ENCODE data around the gene NAT14. TPM values are rescaled to one million over a fixed set of nuclear protein-coding genes. Genes with fewer than 3 reads are reported as not detected.

Gene NAT14
- polyA plus RNA-seq, 1 experiment, result 34.8 TPM

DNA sequence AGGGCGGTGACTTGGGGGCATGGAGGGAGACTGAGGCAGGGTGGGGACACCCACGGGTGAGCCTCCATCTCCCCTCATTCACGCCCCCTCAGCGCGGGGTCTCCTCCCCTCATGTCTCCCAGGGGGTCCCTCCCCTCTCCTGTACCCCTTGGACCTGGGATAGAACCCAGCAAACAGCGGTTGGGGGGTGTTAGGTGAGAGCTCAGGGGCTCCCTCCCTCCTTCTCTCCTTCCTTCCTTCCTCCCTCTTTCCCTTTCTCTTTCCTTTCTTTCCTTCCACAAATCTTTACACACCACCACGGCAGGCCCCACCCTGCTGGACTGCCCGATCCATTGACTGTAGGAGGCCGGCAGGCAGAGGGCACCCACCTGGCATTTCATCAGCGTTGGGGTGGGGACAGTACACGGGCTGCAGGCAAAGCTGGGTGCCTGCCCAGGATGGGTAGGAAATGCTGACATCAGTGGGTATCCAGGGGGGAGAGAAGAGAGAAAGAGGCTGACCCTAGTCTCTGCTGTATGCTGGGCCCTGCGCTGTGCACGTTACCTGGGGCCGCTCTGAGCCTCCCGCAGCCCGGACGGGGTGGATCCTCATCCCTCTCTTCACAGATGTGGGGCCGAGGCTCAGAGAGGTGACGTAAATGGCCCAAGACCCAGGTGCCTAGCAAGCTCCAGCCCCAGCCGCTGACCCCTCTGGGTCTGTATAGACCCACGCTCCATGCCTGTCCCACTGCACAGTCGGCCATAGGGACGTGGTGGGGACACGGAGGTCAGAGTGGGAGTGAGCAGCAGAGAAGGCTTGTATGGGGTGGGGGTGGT lies 6.8 kb downstream of the NAT14 start:
- no peaks in the 10 kb centered on the region for H3K27me3 ChIP-seq (ENCODE audit: control insufficient read depth, insufficient read depth, low read length)
- peaks cover 2% of the 10 kb centered on the region for H3K36me3 ChIP-seq (ENCODE audit: control insufficient read depth, insufficient read depth, low read length)
- CTCF ChIA-PET, result interaction anchor here (1.2 to 10.9 kb wide), 5 partner anchors 12 to 141 kb away, joined by 3 to 106 read pairs (median 10); partner anchors contain the start of genes ZNF628 and ZNF865
- TF ChIP-seq CTCF (IDR thresholded peaks at IDR 0.05; ENCODE audit: insufficient read depth, low read depth, low read length), result no peak
- POLR2A ChIA-PET, result no interaction called here
- no peak for DNase-seq (ENCODE audit: low read depth)
- H3K4me3 ChIP-seq (ENCODE audit: low read depth, low read length), result no peak overlapping the region

DNA sequence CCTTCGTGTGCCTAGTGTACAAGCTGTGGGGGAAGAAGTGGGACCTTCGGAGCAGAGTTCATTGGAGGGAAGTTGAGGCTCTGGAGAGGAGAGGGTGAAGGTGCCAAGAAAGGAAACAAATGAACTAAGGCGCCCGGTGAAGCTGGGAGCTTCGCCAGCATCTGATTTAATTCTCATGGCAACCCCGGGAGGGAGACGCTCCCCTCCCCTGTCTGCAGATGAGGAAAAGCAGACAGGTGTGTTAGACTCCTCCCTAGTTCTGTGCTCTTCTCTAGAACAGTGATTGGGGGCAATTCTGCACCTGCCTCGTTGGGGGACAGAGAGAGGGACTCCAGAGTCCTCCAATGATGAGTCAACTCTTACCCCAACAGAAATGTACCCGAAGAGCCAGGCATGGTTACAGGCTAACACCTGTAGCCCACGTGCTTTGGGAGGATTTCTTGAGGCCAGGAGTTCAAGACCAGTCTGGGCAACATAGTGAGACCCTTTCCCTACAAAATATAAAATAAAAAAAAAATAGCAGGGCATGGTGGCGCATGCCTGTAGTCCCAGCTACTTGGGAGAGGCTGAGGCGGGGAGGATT lies 7.5 kb downstream of the NAT14 start:
- Histone ChIP-seq H3K4me3 (ENCODE audit: low read depth, low read length) (no peak overlapping the region), H3K36me3 (ENCODE audit: control insufficient read depth, insufficient read depth, low read length) (peaks cover 2% of the 10 kb centered on the region), H3K27me3 (ENCODE audit: control insufficient read depth, insufficient read depth, low read length) (no peaks in the 10 kb centered on the region)
- CTCF ChIA-PET, result interaction anchor here (2.1 to 10.9 kb wide), 3 partner anchors 12 to 25 kb away, joined by 5 to 106 read pairs (median 45); partner anchors contain the start of gene ZNF628
- no peak for TF ChIP-seq CTCF (IDR thresholded peaks at IDR 0.05; ENCODE audit: insufficient read depth, low read depth, low read length)
- POLR2A ChIA-PET, result interaction anchor here (0.7 kb wide), 1 partner anchor 11 kb away, joined by 11 read pairs; no protein-coding TSS in a partner anchor
- no peak for DNase-seq (ENCODE audit: low read depth)

DNA sequence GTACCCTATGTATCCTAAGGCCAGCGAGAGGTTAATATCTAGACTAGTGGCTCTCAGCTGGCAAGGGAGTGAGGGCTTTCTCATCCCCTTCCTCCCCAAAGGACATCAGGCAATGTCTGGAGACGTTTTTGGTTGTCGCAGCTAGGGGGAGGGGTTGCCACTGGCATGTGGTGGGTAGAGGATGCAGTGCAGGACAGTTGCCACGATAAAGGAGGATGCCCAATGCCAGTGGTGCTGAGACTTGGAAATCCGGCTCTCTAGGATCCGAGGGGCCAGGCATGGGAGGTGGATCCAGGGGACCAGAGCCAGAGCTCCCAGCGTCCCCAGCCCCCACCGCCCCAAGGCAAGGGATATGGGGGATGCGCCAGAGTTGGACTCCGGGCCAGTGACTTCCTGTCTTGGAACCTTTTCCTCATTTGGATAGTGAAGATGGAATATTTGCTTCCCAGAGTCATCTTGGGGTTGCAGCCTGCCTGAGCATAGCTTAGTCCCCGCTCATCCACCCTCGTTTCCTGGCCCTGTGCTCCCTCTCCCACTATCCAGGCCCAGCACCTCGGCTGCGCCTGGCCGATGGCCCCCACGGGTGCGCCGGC lies 8.2 kb downstream of the NAT14 start:
- no peaks in the 10 kb centered on the region for H3K27me3 ChIP-seq (ENCODE audit: control insufficient read depth, insufficient read depth, low read length)
- peak overlapping the region; percentile 39 for H3K4me3 ChIP-seq (ENCODE audit: low read depth, low read length)
- peaks cover 6% of the 10 kb centered on the region for H3K36me3 ChIP-seq (ENCODE audit: control insufficient read depth, insufficient read depth, low read length)
- ChIA-PET POLR2A (interaction anchor here (0.6 to 0.7 kb wide), 2 partner anchors 11 to 352 kb away, joined by 10 to 11 read pairs; no protein-coding TSS in a partner anchor), CTCF (interaction anchor here (1.3 to 10.9 kb wide), 5 partner anchors 11 to 352 kb away, joined by 4 to 106 read pairs (median 5); partner anchors contain the start of gene ZNF628)
- no peak for TF ChIP-seq CTCF (IDR thresholded peaks at IDR 0.05; ENCODE audit: insufficient read depth, low read depth, low read length)
- DNase-seq (ENCODE audit: low read depth), result no peak

DNA sequence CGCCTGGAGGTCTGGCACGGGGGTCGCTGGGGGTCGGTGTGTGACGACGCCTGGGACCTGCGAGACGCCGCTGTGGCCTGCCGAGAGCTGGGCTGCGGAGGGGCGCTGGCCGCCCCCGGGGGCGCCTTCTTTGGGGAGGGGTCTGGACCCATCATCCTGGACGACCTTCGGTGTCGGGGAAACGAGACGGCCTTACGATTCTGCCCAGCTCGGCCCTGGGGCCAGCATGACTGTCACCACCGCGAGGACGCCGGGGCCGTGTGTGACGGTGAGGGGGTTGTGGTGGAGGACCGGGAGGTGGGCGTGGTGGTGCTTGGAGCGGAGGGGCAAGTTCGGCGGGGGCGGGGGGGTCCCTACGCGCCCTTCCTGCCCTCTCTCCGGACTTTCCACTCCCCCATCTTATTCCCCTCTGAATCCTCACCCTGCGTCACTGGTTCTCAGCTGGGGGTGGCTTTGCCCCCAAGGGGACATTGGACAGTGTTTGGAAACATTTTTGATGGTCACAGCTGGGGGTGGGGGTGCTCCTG lies 8.7 kb downstream of the NAT14 start:
- ChIA-PET POLR2A (interaction anchor here (0.6 kb wide), 1 partner anchor 353 kb away, joined by 10 read pairs; no protein-coding TSS in a partner anchor), CTCF (interaction anchor here (1.3 to 10.9 kb wide), 4 partner anchors 10 to 352 kb away, joined by 4 to 106 read pairs (median 25); no protein-coding TSS in a partner anchor)
- no peaks in the 10 kb centered on the region for H3K27me3 ChIP-seq (ENCODE audit: control insufficient read depth, insufficient read depth, low read length)
- DNase-seq (ENCODE audit: low read depth), result no peak
- H3K36me3 ChIP-seq (ENCODE audit: control insufficient read depth, insufficient read depth, low read length), result peaks cover 8% of the 10 kb centered on the region
- H3K4me3 ChIP-seq (ENCODE audit: low read depth, low read length), result peak overlapping the region; percentile 39
- TF ChIP-seq CTCF (IDR thresholded peaks at IDR 0.05; ENCODE audit: insufficient read depth, low read depth, low read length), result no peak
